Right hindlimb (tissue), 1 donor: ENCODE data around the gene SLC32A1.

Experiments
- DNase-seq: peaks from one replicate; pipeline ENCODE4 v3.0.0-alpha.2; 2018

Gene SLC32A1, protein sequence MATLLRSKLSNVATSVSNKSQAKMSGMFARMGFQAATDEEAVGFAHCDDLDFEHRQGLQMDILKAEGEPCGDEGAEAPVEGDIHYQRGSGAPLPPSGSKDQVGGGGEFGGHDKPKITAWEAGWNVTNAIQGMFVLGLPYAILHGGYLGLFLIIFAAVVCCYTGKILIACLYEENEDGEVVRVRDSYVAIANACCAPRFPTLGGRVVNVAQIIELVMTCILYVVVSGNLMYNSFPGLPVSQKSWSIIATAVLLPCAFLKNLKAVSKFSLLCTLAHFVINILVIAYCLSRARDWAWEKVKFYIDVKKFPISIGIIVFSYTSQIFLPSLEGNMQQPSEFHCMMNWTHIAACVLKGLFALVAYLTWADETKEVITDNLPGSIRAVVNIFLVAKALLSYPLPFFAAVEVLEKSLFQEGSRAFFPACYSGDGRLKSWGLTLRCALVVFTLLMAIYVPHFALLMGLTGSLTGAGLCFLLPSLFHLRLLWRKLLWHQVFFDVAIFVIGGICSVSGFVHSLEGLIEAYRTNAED

DNA sequence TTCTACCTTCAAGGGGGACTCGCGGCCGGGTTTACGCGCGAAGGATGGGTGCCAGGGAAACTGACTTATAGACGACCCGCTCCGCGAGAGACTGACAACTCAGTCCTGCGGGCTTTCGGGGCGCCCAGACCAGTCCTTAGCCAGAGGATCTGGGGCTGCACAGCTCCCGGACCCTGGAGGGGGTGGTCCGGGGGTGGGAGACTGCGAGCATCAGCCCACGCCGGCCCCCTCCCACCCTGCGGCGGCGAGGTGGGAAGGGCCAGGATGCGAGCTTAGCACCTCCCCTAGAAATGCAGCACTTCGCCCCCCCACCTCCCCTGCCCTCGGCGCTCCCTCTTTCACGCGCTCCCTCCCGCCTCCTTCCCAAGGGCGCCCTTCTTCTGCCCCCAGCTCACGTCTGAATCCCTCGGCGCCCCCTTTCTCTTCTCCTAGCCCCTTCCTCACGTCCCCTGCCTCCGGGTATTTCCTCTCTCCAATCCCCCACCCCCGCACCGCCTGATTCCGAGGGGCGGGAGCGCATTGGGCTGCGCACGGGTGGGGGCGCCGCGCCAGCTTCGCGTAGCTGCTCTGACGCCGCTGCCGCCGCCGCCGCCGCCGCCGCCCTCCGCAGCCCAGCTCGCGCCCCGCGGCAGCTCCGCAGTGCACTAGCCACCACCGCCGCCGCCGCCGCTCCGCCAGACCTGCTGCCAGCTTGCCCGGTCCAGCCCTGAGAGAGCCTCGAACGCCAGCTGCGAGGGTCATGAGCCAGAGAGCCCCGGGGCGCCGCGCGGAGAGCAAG is at the start of gene SLC32A1:
TSS of gene SLC32A1 (plus strand) at position 639 of the 778 bp plus-strand sequence. CDS start 239 bp downstream, outside the sequence.
- no peak for DNase-seq

GRCh38 chr20:38674765-38675133 is 49.5 kb upstream of the SLC32A1 start:
- no peak for DNase-seq

- no peak for DNase-seq
Measured at GRCh38 chr20:38676576-38676975, 47.7 kb upstream of the SLC32A1 start.

GRCh38 chr20:38680500-38681306 is 43.6 kb upstream of the SLC32A1 start:
- peak; percentile 45 for DNase-seq

- DNase-seq: no peak
Measured at GRCh38 chr20:38685271-38685670, 39.0 kb upstream of the SLC32A1 start.

DNA sequence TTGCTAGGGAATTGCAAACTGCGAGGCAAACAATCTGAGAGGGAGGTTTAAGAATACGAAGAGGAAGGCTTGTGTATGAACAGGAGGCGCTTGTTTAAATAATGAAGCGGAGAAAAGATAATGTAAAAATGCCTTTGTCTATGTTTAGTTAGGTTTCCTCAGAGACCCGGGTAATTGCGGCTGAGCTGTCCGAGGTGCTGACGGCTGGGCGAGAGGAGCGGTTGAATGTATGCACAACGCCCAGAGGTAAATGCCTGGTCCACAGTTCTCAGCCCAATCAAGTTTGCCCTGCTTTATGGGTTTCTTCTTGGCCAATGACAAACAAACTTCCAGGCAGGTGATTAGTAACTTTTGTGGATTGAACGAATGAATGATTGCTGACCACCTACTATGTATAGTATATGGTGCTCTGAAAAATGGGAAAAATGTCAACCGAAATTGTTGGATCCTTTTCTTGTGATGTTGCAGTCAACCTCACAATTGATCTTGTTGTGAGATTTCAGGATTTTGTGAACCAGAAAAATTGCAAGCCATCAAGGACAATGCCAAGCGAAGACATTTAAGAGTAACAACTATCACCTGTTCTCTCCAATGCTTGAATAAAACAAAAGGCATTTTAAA is 38.3 kb upstream of the SLC32A1 start:
- DNase-seq: peak; percentile 79

DNA sequence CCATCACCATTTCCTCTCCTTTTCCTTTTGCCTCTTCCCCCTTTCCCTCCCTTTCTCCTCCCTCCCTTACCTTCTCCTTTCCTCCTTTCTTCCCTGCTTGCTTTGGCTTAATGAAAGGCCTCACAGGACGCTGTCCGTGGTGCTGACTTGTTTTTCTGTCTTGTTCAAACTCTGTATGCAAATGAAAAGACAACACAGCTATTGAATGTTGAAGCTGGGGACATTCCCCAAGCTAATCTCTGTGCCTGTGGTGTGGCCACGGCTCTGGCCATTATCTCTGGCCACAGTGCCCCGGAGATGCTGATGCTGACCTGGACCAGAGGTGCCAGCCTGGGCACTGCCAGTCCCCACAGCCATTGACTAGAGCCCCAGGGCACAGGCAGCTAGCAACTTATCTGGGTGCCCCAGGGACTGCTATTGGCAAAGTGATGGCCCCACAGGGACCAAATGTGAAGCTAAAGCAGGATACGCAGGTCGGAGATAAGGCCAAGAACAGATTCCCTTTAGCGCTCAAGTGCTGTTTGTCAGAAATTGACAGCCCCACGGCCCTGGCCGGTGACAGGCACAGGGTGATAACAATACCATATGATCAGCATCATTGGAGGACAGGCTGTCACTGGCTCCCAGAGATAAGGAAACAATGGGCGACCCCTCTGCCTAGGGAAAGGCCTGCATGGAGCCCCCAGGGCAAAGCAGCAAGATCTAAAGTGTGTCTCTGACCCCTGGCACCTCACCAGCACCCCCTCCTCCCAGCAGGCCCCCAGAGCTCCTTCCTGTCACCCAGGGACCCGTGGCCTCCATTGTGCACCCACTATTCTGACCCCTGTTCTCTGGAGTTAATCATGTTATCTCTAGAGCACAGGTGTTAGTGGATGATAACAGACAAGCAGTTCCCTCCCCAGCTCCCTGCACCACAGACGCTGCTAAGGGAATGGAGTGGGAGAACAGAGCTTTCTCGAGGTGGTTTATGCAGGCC is 31.6 kb upstream of the SLC32A1 start:
- peak; percentile 74 for DNase-seq

DNA sequence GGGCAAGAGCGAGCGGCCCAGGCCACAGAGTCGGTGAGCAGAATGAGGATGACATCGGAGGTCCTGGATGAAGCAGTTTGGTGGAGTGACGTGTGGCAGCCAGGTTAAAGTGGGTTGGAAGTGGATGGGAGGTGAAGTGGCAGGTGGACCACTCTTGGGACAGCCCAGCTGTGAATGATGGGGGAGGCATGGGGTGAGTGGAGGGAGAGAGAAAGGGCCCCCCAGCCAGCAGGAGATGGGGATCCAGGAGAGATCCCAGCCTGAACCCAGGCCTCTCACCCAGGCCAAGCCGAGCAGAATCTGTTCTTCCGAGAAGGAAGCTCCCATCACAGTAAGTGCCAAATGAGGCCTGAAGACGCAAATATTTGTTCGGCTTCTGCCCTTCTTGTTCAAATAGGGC is 27.0 kb upstream of the SLC32A1 start:
- DNase-seq: no peak

DNA sequence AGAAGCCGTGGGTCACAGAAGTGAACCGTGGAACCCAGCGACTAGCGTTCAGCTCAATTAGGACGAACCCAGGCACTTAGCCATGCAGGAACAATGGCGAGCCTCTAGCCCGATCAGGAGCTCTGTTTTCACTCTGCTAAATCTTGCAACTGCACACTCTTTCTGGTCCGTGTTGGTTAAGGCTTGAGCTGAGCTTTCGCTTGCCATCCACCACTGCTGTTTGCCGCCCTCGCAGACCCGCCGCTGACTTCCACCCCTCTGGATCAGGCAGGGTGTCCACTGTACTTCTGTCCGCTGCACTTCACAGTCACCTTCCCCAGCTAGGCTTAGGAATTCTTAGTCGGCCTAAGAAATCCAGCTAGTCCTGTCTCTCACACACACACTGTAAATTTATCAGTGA is 25.7 kb upstream of the SLC32A1 start:
- DNase-seq: no peak

DNA sequence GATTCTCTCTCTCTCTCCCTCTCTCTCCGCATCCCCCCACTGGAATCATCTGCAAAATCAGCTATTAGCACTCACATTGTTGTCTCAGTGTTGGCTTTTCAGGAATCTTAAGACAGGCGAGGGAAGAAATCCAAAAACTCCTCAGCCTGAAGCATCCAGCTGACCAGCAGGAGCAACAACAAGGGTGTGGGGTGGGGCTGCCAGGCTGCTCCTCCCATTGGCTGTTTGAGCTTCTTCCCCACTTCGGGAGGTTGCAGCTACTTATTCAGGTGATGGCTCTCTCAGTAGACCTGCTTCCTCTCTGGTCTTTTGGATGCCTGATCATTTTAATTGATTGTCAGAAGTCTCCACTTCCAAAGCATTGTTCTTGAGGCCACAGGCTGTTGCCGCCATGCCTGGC is 24.1 kb upstream of the SLC32A1 start:
- DNase-seq: no peak

- no peak for DNase-seq
Measured at GRCh38 chr20:38700926-38701325, 23.4 kb upstream of the SLC32A1 start.

DNA sequence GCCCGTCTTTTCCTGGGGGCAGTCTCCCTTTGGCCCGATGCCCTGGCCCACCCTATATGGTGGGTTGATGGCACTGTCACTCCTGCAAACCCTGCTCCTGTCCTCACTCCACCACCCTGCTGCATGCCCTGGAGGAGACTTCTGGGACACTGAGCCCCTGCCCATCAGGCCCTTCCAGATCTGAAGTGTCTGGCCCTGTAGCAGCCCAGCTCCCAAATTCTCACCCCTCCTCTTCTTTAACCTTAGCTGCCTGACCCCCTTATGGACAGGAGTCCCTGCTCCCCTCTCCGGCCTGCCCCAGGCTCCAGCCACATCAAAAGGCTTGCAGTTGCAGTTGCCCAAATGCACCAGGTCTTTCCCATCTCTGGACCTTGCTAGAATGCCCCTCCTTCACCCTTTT is 20.8 kb upstream of the SLC32A1 start:
- no peak for DNase-seq

GRCh38 chr20:38704136-38704535 is 20.1 kb upstream of the SLC32A1 start:
- no peak for DNase-seq

- DNase-seq: no peak
Measured at GRCh38 chr20:38706509-38706908, 17.8 kb upstream of the SLC32A1 start.

DNA sequence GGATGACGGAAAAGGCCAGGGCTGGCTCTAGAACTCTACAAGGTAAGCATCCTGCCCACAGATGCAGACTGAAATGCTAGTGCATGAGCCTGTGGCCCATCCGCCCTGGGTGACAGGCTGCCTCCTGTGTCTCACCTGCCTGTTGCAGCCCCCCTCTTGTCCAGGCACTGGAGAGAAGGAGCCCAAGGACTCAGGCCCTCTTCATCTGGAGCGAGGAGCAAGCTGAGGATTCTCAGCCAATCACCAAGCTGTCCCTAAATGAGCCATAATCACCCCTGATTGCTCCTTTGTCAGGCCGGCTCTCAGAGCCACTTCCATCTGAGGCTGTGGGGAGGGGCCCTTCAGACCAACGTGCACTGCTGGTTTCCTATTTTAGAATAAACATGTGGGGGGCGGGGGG is 10.0 kb upstream of the SLC32A1 start:
- DNase-seq: no peak

DNA sequence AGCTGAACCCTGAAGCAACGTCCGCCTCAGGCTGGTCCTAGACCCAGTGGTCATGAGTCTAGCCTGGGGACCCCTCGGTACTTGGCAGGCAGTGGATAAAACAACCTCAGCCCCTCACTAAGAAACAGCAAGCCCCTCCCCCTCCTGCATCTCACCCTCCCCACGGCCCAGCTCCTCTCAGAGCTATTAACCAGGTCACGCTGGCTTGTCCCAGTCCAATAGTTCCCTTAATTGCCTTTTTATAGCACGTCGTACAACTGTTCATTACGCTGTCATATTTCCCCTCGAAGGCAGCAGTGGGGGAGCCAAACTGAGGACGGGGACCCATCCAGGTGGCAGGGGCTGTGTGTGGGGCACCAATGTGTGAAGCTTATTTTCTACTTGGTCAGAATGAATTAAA is 8.6 kb upstream of the SLC32A1 start:
- no peak for DNase-seq

- DNase-seq: no peak
Measured at GRCh38 chr20:38722683-38723016, 1.6 kb upstream of the SLC32A1 start.

- DNase-seq: no peak
Measured at GRCh38 chr20:38723017-38723847, 1.1 kb upstream of the SLC32A1 start.

GRCh38 chr20:38724626-38725147 is 401 bp downstream of the SLC32A1 start:
- DNase-seq: no peak
